ENCODE measurements around the gene TMEM196. TPM values are rescaled to one million over a fixed set of nuclear protein-coding genes. Genes with fewer than 3 reads are reported as not detected.
"Not testable (repeated sequence)": the region's sequence is repeated elsewhere in the genome, so short reads cannot be mapped to it uniquely, and the experiment has no call there.

The TMEM196 gene
- total RNA-seq, 1 donor from 2014 or later: not detected

DNA sequence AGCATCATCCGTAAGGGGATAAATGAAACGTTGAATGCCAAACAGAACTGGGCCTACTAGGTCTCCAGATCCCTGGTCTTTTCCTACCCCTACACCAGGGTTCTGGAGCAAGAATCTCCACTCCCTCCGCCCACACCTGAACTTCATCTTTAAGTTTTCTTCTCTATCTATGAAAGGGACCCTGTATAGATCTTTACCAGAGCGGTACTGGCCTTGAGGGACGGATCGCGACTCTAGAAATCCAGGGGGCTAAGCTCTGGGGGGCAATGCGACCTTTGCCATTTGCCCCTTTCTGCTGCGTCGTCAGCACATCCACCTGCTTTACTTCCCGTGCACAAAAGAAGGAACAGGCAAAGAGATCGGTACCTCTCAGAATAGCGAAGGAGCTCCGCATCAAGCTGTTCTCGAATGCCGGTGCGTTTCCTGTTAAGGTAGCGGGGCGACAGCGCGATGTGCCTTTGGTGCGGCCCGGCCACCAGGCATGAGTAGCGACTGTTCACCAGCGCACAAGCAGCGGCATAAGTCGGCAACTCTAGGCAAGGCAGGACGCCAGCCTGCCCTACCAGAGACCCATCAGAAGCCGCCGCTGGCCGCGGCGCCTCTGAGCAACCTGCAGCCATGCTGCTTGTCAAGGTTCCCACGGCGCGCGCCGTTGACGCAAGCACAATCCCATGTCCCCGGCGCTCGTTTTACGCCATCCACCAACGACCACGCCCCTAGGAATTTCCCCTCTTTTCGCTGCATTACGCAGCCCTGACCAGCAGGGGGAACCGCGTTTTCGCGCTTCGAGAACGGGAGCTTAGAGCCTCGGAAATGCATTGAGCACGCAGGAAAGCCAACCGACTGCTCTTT is 64.8 kb downstream of the TMEM196 start, which contains the start of gene POLR1F:
POLR1F (minus strand) TSS at position 641 of the 852 bp plus-strand sequence; CDS start at position 620, 21 bp downstream.
- intact Hi-C loops (cut with micrococcal nuclease): loop anchor here (1.0 to 10.0 kb wide), 4 partner anchors 31 to 1766 kb away; partner anchors contain the start of genes ITGB8 and SNX13

DNA sequence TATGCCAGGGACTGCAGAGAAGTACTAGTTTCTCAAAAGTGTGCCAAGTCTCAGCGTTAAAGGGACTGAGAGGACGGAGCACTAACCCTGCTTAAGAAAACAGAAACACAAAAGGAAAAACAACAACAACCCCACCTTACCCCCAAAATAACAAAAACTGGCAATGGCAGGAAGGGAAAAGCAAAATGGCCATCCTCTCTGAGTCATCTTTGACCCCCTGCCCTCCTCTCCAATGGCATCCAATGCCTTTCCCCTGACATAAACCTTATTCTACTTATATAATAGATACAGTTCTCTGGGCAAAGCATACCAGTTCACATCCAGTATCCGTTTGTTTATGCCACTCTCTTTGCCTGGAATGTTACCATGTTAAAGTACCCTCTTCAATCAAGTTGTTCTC is 66.2 kb downstream of the TMEM196 start:
- intact Hi-C loops (cut with micrococcal nuclease): loop anchor here (5.0 to 10.0 kb wide), 2 partner anchors 628 to 1765 kb away; partner anchors contain the start of genes ITGB8 and SNX13

DNA sequence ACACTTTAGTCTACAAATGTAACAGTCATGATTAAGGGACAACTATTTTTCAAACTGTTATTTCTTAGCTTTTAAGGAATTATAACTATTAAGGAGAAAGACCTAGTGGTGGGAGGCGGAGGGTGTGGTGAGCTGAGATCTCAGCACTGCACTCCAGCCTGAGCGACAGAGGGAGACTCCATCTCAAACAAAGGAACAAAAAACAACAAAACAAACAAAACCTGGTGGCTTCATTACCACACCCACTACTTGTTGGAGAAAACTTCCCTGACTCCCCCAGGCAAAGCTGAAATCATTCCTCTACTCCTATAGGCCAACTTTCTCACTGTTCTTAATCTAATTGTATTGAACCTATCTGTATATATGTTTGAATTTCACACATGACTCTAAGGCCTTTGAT is 67.8 kb downstream of the TMEM196 start:
- intact Hi-C loops (cut with micrococcal nuclease): loop anchor here (5.0 to 10.0 kb wide), 2 partner anchors 629 to 1763 kb away; partner anchors contain the start of genes ITGB8 and SNX13

DNA sequence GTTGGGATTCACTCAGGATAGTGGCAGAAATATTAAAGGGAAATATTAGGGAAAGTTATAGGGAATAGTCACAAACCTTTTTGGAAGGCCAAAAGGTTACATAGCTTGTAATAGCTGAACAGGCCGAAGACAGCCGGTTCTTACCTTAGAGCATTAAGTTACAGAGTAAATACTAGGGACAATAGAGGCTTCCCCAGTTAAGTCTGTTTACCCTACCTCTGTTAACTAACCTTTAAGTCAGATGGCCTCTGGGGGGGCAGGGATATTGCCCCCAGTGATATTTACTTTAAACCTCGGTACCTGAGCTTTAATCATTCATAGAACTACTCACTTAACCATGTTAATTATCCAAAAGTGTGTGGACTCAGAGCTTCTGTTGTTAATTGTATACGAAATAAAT is 71.9 kb downstream of the TMEM196 start:
- intact Hi-C loops (cut with micrococcal nuclease): loop anchor here (10.0 kb wide), 1 partner anchor 633 kb away; the partner anchor contains the start of gene ITGB8

DNA sequence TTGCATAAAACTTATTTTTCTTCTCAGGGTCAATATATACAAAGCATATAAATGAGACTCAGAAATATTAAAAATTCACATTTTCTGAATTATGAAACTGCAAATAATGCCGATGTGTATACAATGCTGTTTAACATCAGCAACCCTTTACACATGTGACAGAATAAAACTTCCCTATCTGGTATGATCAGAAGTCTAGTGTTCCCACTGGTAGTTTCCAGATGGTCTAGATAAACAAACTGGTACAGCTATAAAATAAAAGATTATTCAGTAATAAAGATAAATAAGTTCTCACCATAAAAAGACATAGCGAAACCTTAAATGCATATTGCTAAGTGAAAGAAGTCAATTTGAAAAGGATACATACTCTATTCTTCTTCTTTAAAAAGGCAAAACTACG is 72.5 kb downstream of the TMEM196 start:
- intact Hi-C loops (cut with micrococcal nuclease): loop anchor here (10.0 kb wide), 1 partner anchor 634 kb away; the partner anchor contains the start of gene ITGB8

DNA sequence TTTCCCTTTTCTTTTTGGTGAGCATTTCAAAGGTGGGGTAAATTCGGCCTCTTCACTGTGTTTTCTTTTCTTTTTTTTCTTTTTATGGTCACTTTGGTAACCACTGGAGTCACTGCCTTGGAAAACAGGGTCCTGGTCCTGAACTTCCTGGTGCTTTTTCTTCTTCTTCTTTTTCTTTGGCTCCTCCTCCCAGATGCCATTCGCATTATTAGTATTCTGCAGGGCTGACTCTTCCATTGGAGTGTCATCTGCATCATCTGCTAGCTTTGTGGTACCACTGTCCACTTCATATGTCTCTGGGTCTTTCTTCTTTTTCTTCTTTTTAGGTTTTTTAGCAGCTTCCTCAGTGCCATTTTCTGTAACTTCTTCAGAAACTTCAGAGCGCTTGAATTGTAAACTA is 75.1 kb downstream of the TMEM196 start:
- intact Hi-C loops (cut with micrococcal nuclease): no loop called here

DNA sequence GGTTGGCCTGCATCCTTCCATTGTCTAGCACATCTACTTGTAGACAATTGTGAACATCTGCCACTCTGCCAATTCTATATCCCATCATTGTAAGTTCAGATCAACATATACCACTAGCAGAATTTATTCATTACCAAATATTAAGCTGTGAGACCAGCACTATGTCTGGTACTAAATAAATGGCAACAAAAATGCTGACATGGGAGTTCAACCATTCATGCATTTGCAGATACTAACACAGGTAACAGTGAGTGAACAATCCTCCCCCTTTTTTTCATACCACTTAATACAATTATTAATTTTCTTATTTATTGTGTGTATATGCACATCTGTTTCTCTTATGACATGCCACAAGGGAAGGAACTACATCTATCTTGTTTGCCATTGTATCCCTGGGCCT is 76.5 kb downstream of the TMEM196 start:
- intact Hi-C loops (cut with micrococcal nuclease): no loop called here

DNA sequence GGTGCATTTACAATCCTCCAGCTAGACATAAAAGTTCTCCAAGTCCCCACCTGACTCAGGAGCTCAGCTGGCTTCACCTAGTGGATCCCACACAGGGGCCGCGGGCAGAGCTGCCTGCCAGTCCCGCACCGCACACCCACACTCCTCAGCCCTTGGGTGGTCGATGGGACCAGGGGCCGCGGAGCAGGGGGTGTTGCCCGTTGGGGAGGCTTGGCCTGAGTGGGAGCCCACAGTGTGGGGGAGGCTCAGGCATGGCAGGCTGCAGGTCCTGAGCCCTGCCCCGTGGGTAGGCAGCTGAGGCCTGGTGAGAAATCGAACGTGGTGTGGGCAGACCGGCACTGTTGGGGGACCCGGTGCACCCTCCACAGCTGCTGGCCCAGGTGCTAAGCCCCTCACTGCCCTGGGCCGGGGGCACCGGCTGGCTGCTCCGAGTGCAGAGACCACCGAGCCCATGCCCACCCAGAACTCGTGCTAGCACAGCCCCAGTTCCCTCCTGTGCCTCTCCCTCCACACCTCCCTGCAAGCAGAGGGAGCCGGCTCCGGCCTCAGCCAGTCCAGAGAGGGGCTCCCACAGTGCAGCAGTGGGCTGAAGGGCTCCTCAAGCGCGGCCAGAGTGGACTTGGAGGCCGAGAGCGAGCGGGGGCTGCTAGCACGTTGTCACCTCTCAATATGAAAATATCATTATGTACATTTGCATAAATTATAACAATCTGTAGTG is 81.1 kb downstream of the TMEM196 start:
- intact Hi-C loops (cut with micrococcal nuclease): no loop called here

DNA sequence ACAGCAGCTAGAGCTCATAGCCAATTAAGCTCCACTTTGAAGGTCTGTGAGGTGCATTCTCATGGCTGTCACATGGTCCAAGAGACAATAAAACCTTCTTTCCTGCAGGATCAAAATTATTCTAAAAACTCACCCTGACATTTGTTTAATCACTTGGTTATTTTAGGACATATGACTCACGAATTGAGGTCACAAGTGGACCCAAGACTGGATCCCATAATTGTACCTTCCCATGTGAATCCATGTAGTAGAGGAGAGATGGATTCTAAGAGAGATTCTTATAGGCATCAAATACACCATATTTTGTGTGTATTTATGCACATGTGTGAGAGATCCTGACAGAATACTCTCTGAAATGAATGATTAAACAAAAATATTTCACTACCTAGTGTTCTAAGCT is 82.7 kb downstream of the TMEM196 start:
- intact Hi-C loops (cut with micrococcal nuclease): no loop called here

DNA sequence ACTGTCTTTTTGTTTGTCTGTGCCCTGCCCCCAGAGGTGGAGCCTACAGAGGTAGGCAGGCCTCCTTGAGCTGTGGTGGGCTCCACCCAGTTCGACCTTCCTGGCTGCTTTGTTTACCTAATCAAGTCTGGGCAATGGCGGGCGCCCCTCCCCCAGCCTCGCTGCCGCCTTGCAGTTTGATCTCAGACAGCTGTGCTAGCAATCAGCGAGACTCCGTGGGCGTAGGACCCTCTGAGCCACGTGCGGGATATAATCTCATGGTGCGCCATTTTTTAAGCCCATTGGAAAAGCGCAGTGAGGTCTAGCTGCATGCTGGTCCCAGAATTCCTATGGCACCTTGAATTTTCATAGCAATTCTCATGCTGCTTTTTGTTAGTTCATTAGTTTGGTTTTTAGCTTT is 84.3 kb downstream of the TMEM196 start:
- intact Hi-C loops (cut with micrococcal nuclease): not testable (repeated sequence)

DNA sequence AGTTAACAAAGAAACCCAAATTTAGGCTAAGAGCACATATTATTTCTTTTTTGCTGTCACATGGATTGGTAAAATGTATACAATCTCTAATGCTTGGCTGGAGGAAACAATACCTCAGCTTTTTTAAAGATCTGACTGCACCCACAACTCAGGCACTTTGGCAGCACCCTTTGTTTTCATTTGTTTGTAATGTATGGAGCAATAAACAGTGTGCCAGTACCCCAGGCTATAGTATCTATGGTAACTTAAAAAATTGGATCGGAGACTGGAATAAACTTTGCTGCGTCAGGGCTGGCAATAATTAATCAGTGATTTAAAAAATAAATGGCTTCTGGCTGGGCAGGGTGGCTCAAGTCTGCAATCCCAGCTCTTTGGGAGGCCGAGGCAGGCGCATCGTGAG is 91.8 kb downstream of the TMEM196 start:
- intact Hi-C loops (cut with micrococcal nuclease): no loop called here

DNA sequence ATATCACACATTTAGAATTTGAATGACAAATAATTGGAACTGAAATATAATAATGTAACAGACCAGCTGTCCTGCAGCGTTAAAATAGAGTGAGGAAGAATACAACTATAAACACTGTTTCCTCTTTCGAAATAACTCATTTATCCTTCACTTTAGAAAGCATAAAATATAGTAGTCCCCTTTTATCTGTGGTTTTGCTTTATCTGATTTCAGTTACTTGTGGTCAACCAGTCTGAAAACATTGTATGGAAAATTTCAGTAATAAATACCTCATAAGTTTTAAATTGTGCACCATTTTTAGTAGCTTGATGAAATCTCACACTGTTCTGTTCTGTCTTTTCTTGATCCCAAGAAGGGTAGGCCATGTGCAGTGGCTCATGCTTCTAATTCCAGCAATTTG is 96.2 kb downstream of the TMEM196 start:
- intact Hi-C loops (cut with micrococcal nuclease): loop anchor here (1.0 kb wide), 1 partner anchor 31 kb away; no protein-coding TSS in a partner anchor

DNA sequence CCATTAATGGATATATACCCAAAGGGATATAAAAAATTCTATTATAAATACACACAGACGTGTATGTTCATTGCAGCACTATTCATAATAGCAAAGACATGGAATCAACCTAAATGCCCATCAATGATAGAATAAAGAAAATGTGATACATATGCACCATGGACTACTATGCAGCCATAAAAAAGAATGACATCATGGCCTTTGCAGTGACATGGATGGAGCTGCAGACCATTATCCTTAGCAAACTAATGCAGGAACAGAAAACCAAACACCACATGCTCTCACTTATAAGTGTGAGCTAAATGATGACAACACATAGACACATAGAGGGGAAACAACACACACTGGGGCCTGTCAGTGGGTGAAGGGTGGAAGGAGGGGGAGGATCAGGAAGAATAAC is 97.6 kb downstream of the TMEM196 start:
- intact Hi-C loops (cut with micrococcal nuclease): no loop called here

DNA sequence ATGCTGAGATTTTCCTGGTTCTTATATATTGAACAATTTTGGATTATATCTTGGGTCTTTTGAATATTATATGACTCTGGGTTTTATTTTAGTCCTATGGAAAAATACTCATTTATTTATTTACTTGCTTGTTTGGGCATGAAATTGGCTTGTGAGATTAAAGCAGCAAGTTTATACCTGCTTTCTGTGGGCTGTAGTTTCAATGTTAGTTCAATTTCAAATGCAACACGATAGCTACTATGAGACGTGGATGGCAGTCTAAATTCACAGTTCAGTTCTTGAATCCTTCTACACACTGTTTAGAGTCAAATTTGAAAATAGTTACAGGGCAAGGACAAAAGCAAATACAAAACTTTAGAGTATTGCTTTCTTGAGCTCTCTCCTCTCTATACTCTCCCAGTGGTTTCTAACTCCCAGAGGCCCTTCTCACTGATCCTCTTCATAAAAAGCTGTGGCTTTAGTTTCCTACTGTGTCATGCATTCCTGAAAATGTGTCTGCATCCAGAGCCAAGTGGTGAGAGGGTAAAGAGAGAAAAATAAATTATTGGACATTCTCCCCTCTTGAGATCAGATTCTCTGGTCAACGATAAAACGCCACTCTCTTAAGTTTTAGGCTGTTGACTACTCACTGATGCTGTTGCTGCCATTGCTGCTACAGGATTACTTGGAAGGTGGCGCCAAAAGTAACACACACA is 99.0 kb downstream of the TMEM196 start:
- intact Hi-C loops (cut with micrococcal nuclease): no loop called here

DNA sequence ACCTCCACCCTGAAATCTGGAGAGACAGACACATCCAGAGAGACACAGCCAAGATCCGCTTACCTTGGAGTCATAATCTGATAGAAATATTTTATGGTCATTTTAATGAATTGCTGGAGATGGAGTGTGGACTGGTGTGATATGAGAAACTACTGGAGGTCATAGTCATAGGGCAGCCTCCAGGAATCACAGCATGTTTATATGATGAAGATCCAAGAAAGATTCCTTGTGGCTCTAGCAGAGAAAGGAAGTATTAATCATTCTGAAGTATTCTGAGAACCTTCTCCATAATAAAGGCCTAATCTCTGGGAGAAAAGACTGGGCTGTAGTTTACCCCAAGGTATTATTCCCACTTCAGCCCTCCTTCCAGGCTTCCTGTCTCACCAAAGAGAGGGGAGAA is 102.6 kb downstream of the TMEM196 start:
- intact Hi-C loops (cut with micrococcal nuclease): no loop called here

Other genes with a start within 250 kb of the TMEM196 start
- 25.7 and 26.9 TPM in 2 replicates for gene POLR1F, start 64.6 kb downstream of the TMEM196 start, total RNA-seq